NCI-H187 (cell line): ENCODE results near the gene DPP3.
A peak's percentile ranks its signal among the peaks of the same experiment; 100 is the strongest.
"Not testable (repeated sequence)": the region's sequence is repeated elsewhere in the genome, so short reads cannot be mapped to it uniquely, and the experiment has no call there.

Source experiments
- DNase-seq, 2 experiments: peaks; one replicate each; lab custom pipeline; 2025; lab: John Stamatoyannopoulos, UW

Gene DPP3

DNA sequence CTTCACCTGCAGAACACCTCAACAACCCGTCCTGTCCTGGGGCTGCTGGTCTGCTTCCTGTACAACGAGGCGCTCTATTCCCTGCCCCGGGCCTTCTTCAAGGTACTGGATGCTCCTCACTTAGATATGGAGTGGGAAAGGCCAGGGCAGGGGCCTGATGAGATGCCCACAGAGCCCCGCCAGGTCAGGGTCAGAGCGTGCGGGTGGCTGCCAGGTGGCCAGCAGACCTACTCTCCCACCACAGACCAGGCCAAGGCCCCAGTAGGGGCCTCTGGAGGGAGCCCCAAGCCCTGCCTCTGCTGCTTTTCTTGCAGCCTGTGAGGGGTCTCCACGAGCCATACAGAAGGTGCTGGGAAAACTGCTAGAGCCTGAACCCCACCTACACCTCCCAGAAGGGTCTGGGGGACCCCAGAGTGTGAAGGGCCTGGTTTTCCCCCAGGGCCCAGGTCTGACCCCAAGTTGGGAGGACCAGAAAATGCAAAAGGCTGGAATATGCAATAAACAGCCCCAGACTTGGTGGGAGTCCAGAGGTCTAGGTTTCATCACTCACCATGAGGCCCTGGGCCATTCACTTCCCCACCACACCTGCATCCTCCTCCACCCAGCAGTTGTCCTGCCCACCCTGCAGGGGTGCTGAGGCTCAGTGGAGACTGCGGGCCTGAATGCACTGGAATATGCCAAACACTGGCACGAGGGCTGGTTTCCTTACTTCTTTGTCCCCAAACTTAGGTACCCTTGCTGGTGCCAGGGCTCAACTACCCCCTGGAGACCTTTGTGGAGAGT lies 50.9 kb downstream of the DPP3 start:
- no peak for DNase-seq

DNA sequence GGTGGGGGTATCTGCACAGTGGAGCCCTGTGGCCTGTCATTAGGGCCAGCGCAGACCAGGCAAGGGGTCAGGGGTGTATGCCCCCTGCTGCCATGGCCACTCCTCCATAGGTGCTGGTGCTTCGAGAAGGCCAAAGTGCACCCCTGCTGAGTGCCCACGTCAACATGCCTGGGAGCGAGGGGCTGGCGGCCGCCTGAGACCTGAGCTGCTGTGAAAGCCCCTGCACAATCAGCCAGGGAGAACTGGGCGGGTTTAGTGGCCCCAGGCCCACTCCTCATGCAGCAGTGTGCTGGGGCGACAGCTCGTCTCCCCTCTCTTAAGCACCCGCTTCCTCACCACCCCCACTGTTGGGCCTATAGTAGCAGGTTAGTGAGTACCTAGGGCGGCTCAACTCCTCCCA lies 51.6 kb downstream of the DPP3 start:
- no peak for DNase-seq

DNA sequence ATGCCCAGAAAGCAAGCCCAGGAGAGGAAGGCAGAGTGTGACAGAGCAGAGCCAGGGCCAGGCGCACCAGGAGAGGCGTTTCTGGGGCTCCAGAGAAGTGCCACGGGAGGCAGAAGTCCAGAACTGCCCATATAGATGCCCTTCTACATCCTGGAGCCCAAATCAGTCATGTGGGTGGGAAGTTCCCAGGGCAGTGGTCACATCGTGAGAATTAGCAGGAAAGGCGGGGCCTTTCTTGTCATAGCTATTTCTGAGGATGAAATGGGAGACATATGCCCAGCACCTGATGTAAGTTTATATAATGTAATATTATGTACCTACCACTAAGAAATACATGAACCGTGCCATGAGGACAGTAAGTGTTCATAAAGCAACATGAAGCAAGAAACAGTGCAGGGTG lies 52.5 kb downstream of the DPP3 start:
- no peak for DNase-seq

DNA sequence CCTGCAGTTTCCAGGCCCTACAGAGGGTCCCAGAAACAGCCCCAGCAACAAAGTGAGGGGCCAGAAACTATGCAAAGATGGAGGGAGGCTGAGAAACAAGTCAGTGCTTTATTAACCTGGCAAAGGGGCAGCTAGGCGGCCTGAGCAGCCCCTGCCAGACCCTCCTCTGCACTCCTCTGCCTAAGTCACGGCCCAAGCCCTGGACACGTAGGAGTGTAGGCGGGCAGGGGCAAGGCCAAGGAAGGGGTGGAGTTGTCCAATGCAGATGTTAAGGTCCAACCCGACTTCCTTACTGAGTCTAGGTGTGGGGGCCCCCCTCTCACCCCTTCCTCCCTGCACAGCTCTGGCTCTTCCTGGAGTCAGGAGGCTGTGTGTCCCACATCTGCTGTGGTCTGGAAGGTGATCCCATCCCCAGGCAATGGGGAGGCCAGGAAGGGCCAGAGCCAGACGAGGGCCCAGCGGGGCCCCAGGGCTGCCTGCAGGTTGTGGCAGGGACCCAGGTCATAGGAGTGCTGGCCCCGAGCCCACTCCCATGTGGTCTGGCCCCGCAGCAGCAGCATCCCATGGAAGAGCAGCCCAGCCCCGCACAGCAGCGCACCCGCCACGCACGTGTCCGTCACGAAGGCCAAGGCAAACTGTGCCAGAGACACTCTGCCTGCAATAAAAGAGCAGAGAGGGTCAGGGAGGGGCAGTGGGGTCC lies 59.1 kb downstream of the DPP3 start:
- DNase-seq, result no peak

DNA sequence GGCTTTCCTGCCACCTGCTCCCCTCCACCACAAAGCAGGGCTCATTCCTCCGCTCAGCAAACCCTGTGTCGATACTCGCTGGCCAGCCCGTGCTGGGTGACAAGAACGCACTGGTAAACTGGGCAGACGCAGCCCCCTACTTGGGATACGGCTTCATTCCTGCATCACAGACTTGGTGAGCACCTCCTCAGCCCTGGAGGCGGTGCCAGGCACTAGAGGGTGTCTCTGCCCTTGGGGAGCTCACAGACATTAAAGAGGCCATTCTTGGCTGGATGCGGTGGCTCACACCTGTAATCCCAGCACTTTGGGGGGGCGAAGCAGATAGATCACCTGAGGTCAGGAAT lies 59.6 kb downstream of the DPP3 start:
- no peak for DNase-seq

DNA sequence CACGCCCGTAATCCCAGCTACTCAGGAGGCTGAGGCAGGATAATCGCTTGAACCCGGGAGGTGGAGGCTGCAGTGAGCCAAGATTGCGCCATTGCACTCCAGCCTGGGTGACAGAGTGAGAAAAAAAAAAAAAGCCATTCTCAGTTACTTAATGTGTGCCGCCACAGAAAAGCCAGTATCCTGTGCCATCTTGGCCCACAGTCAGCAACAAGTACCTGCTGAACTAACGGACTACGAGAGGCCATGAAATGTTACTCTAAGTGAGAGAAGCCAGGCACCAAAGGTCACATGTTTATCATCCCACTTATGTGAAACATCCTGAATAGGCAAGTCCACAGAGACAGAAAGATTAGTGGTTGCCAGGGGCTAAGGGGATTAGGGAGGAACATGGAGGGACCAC lies 60.4 kb downstream of the DPP3 start:
- not testable (repeated sequence) for DNase-seq

DNA sequence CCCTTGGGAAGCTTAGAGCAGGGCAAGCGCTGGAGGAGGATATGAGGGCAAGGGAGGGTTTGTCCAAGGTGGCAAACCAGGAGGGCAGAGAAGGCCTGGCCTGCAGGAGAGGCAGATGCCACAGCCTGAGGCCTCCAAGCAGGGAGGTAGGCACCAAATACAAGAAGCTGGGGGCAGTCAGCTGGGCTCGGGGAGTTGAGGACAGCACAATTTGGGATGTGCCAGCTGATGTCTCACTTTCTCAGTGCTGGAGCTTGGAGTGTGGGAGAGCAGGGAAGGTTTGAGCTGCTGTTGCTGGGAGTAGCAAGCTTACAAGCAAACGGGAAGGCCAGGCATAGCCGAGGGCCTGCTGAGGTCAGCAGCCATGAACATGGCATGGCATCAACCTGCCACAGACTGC lies 61.7 kb downstream of the DPP3 start:
- no peak for DNase-seq

DNA sequence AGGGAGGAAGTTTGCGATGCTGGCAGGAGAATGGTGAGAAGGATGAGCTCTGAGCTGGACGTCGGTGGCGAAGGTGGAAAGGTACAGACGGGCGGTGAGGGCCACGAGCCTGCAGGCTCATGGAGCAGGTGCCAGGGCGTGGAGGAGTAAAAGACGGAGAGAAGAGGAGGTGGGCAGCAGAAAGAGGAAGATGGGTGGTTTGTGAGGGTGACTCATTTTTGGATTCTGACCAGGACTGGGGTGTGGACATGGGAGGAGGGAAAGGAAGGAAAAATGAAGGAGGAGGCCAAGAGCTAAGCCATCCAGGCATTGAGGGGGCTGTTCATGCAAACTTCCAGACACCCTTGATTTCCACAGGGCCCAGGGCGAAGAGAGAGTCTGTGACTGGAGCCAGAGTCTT lies 62.1 kb downstream of the DPP3 start:
- no peak for DNase-seq

DNA sequence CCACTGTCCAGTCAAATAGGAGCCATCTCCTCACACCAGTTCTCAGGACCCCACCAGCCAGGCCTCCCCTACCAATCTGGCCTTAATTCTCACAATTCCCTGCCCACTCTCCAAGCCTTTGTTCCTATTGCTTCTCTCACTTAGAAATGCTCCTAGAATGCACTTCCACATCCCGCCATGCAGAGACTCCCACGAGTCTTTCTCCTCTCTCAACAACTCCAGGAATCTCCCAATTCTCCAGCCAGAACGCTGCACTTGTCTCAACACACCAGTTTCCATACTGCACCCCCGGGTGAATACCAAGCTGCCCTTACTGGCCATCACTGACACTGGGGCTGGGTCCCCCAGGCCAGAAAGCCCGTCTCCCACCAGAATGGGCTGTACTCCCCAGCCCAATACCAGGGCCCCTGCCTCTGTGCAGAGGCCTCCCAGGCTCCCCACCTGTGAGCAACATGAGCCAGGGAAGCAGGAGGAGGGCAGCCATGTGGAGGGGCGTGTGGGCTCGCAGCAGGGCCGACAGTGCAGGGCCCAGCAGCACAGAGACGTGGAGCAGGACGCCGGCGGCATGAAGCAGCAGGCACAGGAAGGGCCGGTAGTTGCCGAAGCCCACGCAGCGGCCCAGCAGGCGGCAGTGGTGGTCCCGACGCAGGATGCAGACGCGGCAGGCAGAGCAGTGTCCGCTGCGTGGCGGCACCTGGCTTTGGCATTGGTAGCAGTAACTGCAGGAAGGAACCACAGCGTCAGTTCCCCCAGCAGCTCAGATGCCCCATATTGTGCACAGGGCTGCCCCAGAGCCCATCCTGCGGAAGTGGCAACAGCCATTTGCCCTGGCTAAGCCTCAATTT lies 63.3 kb downstream of the DPP3 start:
- no peak for DNase-seq

DNA sequence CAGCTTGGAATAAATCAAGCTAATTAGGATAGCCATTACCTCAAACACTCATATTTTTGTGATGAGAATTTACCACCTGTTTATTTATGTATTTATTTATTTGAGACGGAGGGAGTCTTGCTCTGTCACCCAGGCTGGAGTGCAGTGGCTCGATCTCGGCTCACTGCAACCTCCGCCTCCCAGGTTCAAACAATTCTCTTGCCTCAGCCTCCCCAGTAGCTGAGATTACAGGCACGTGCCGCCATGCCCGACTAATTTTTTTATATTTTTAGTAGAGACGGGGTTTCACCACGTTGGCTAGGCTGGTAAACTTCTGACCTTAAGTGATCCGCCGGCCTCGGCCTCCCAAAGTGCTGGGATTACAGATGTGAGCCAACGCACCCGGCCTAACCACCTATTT lies 64.7 kb downstream of the DPP3 start:
- DNase-seq, result not testable (repeated sequence)

DNA sequence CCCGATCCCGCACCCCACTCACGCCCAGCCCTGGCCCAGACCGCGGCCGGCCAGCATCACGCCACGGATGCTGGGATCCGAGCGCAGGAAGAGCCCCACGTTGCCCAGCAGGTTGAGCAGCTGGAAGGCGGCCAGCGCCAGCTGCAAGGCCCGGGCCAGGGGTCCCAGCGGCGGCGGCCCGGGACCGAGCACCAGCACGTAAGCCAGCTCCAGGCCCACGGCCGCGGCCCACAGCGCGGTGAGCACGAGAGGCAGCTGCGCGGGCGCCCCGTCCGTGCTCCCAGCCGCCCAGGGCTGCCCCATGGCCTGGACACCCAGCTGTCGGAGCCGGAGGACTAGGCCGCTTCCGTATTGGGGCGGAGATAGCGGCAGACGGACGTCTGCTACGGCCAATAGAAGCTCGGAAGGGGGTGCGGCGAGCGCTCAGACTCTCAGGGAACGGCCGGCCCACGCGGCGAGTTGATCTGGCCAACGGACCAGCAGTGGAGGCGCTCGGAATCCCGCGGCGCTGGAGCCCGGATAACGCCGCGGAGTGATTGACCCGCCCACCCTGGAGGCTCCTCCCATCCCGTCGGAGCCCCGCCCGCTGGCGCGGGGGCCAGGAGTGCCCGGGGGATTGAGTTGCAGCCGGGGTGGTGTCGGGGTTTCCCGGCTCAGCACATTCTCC lies 65.6 kb downstream of the DPP3 start, which contains the start of gene ZDHHC24:
Gene ZDHHC24 (minus strand): TSS at position 348 of the 667 bp plus-strand sequence. CDS start 45 bp downstream, at position 303.
- peak; percentile 89 to 91 for DNase-seq

DNA sequence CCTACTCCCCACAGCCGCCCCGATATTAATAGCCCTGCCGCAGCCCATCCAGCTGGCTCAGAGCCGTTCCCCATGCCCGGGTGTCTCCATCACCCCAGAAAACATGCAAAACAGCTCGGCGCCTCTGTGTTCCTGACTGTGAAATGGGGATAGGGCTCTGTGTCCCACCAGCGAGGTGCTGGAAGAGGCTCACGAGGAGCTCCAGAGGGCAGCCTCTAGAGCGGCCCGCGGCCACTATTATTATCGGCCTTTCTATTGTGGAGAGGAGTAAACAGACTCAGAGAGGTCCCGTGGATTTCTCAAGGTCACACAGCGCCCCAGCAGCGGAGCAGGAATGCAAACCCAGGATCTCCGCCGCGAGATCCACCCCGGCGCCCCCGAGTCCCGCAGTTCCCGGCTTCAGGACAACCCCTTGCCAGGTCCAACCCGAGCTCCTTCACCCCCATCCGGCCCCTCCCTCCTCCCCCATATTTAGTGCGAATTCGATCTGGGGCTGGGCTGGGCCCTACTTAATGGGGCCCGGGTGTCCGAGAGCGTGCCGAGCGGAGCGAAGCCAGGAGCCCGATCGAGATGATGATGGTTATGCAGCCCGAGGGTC lies 66.2 kb downstream of the DPP3 start, which contains the start of gene ACTN3:
Gene ACTN3 (plus strand): TSS at position 536 of the 598 bp plus-strand sequence. CDS start 35 bp downstream, at position 571.
- no peak for DNase-seq

DNA sequence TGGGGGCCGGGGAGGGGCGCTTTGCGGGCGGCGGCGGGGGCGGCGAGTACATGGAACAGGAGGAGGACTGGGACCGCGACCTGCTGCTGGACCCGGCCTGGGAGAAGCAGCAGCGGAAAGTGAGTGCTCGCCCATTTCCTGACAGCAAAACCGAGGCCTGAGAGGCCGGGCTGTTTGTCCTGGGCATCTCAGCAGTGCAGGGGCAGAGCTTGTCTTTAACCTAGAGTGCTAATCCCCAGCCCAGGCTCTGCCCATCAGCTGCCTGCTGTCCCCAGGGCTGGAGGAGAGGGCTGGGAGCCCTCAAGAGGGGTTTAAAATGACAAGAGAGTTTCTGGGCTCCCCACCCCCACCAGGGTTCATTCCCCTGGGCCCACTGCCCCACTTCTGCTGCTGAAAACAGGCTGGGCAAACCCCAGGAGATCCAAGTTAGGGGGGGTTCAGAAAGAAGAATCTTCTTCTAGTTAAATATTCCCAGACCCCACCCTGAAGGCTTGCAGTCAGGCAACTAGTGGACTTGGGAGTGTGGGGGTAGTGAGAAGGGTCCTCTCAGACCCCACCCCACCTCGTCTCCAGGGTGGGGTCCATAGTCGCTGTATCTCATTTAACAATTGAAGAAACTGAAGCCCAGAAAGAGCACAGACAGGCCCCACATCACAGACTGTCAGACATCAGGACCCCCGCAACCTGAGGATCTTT lies 66.9 kb downstream of the DPP3 start:
- no peak for DNase-seq

DNA sequence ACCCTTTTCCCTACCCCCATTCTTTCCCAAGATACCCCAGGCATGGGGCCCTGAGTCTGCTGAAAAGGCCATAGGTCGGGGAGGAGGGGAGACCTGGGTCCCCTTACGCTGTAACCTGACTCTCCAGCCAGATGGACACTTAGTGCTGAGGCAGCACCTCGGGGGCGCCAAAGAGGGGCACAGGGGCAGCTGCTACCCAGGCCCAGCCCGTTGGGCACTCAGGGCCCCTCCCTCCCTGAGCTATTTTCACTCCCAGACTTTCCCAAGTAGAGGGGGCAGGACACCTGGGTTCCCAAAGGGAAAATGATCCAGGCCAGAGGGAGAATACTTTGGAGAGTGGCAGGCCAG lies 67.4 kb downstream of the DPP3 start:
- DNase-seq, result no peak

DNA sequence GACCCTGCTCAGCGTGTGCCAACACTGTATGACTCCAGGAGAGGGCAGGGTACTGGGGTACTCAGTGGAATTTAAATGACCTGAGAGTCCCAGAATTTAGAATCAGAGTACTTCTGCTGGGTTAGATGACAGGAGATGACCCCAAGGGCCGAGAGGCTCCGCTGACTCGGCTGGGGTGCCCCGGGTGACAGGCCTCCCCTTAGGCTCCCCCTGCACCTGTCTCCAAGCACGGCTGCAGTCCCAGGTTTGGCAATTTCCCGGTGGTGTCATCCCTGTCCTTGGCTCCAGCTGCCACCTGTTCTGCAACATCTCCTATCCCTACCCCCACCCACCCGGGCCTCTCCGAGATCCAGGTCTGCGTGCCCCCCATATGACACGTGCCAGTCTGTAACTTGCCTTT lies 67.8 kb downstream of the DPP3 start:
- no peak for DNase-seq

DNA sequence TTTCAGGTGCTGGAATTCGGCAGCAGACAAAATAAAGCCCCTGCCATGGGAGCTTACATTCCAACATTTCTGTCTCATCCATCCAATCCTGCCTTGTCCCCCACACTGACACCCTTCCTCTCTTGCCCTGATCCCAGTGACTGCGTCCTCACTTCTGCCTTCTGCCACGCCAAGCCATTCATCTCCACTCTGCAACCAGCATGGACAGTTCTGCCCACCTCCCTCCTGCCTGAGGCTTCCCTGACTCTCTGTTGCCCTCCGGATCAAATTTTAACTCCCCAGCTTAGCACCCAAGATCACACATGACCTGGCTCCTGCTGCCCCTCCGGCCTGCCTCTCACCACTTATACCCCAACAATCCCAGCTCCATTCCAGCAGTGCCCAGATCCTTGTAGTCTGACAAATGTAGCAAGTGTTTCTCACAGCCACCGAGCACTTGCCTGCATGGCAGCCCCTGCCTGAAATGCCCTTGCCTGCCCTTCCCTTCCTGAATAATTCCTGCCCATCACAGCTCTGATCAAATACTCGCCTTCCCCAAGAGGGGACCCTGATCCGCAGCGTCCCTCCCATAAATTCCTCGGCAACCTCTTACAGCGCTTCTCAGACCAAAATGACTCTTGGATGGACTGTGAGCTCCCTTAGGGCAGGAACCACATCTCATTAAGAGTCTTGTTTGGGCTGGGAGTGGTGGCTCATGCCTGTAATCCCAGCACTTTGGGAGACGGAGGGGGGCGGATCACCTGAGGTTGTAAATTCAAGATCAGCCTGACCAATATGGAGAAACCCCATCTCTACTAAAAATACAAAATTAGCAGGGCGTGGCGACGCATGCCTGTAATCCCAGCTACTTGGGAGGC lies 68.8 kb downstream of the DPP3 start:
- no peak for DNase-seq

DNA sequence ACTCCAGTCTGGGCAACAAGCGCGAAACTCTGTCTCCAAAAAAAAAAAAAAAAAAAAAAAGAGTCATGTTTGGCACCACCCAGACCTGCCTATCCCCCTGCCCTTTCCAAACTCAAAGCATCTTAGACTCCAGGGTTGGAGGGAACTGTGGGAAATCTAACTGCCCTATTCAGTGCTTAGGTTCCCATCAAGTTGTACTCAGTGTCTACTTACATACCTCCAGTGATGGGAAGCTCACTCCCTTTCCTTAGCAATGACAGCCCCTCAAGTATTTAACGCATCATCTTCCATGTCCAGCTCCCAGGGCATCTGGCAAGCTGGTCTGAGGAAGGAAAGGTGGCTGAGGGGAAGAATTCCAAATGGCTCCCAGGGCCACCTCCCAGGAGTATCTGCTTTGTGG lies 69.5 kb downstream of the DPP3 start:
- no peak for DNase-seq

DNA sequence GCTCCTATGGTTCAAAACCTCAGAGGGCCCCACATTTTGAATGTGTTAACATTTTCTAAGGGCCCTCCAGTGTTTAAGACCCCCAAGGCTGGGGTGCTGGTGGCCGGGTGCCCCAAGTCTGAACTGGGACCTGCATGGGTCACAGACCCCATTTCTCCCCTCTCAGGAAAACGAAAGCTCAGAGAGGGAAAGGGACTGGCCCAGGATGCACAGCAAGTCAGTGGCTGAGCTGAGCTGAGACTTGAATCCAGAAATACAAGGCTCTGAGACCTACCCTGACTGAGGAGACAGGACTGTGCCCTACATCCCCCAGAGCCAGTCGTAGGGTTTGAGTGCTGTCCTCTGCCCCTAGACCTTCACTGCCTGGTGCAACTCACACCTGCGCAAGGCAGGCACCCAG lies 70.7 kb downstream of the DPP3 start:
- DNase-seq, result no peak

DNA sequence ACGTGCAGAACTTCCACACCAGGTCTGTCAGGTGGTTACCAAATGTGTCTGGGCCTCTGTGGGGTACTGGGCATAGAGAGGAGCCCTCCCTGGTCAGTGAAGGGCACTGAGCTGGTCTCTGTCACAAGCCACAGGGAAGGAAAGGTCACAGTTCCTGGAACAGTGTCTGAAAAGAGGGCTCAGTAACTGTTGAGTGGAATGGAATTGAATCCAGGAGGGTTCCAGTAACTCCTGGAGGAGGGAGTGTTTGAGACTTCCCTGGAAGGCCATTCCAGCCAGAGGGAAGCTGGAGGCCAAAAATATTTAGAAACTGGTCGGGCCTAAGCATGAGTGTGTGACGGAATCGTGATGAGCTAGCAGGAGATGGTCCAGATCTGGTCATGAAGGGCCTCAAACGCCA lies 74.4 kb downstream of the DPP3 start:
- DNase-seq, result no peak

DNA sequence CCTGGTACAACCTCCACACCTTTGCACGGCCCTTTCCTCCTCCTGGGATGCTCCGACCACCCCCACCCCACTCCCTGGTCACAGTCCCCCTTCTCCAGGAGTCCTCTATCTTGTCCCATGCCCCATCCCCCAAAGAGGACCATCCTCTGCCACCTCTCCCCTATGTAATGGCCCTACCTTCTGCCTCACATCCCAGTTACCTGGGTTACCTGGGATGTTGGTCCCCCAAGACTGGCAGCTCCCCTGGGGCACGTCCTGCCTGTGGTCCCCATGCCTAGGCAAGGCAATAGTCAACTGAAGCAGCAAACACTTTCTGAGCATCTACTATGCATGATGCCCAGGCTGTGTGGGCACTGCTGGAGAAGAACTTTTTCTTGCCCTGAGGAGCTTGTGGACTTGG lies 75.2 kb downstream of the DPP3 start:
- no peak for DNase-seq
